Hippocampal formation (tissue), 2 donors: ENCODE data around the gene PIP4K2B.
A peak's percentile ranks its signal among the peaks of the same experiment; 100 is the strongest.

ENCODE experiments used
- DNase-seq, 2 donors: peaks; one replicate each; lab custom pipeline; 2025; lab: John Stamatoyannopoulos, UW

PIP4K2B gene

GRCh38 chr17:38779965-38780752 lies 19.2 kb downstream of the PIP4K2B start:
- no peak for DNase-seq

GRCh38 chr17:38777641-38778250 lies 21.6 kb downstream of the PIP4K2B start:
- no peak for DNase-seq

- no peak for DNase-seq
These were observed 26.1 kb downstream of the PIP4K2B start for GRCh38 chr17:38773258-38773657.

GRCh38 chr17:38768417-38768816 lies 30.9 kb downstream of the PIP4K2B start:
- no peak for DNase-seq

- DNase-seq = no peak
These were observed 33.0 kb downstream of the PIP4K2B start for GRCh38 chr17:38766341-38766740.

- no peak for DNase-seq
These were observed 37.1 kb downstream of the PIP4K2B start for GRCh38 chr17:38762231-38762630.

- no peak for DNase-seq
These were observed 37.7 kb downstream of the PIP4K2B start for GRCh38 chr17:38761612-38762011.

- DNase-seq = no peak
These were observed 46.3 kb downstream of the PIP4K2B start for GRCh38 chr17:38753071-38753506.

GRCh38 chr17:38752308-38753070 lies 46.9 kb downstream of the PIP4K2B start, which contains the start of gene PSMB3:
Gene PSMB3, plus strand, starts transcription at chr17:38752741. Its CDS starts 86 bp downstream, at chr17:38752827.
- peak; percentile 98 to 100 for DNase-seq

GRCh38 chr17:38751808-38752307 lies 47.5 kb downstream of the PIP4K2B start:
- peak; percentile 45 to 59 for DNase-seq

- no peak for DNase-seq
These were observed 48.1 kb downstream of the PIP4K2B start for GRCh38 chr17:38751144-38751807.

GRCh38 chr17:38750312-38751121 lies 48.8 kb downstream of the PIP4K2B start:
- no peak for DNase-seq

- no peak for DNase-seq
These were observed 49.4 kb downstream of the PIP4K2B start for GRCh38 chr17:38750044-38750311.

- DNase-seq = no peak
These were observed 49.9 kb downstream of the PIP4K2B start for GRCh38 chr17:38749223-38750043.

- no peak for DNase-seq
These were observed 50.5 kb downstream of the PIP4K2B start for GRCh38 chr17:38748892-38749222.

- DNase-seq = peak; percentile 40 to 58
These were observed 51.0 kb downstream of the PIP4K2B start, which contains the start of gene PCGF2 for GRCh38 chr17:38748149-38748891. Gene PCGF2, minus strand, starts transcription at chr17:38748336. Its CDS starts 7,934 bp downstream, at chr17:38740402.

- no peak for DNase-seq
These were observed 51.8 kb downstream of the PIP4K2B start for GRCh38 chr17:38747463-38748148.

- DNase-seq = no peak
These were observed 52.4 kb downstream of the PIP4K2B start for GRCh38 chr17:38746849-38747462.
